Caki2 (cell line): ENCODE results near the gene MEGF6. TPM values are rescaled to one million over a fixed set of nuclear protein-coding genes. Genes with fewer than 3 reads are reported as not detected.
A peak's percentile ranks its signal among the peaks of the same experiment; 100 is the strongest.

Source experiments
- DNase-seq: peaks from one replicate; pipeline ENCODE4 v3.0.0-alpha.2; 2015; ENCODE audit warnings: low read depth
- in situ Hi-C: cut with HindIII; loops from 2 replicates; pipeline ENCODE4 v1.10.0; 2016; ENCODE audit warnings: low sequenced_read_pairs, low pct_unique_long_range_greater_than_20kb, mixed read lengths
- total RNA-seq: library from RNA; depleted of rRNA; stranded (reverse); fragments of >200 nt; shearing (Covaris generic); gene quantifications from 2 replicates; pipeline ENCODE4 v1.2.3, GENCODE V29; 2014; ENCODE audit warnings: low replicate concordance

Gene MEGF6
- total RNA-seq, 1 experiment from 2014 or later, result 21.0 TPM

GRCh38 chr1:3552751-3553150 is 58.6 kb downstream of the MEGF6 start:
- in situ Hi-C loops, result no loop called here
- no peak for DNase-seq

GRCh38 chr1:3552176-3552575 is 59.1 kb downstream of the MEGF6 start:
- DNase-seq, result no peak
- in situ Hi-C loops, result no loop called here

- in situ Hi-C loops, result no loop called here
- DNase-seq, result no peak
Observed at GRCh38 chr1:3551711-3552110, 59.6 kb downstream of the MEGF6 start.

- in situ Hi-C loops, result no loop called here
- no peak for DNase-seq
Observed at GRCh38 chr1:3551290-3551678, 60.0 kb downstream of the MEGF6 start.

GRCh38 chr1:3550511-3551289 is 60.6 kb downstream of the MEGF6 start:
- in situ Hi-C loops, result no loop called here

GRCh38 chr1:3548895-3549294 is 62.4 kb downstream of the MEGF6 start:
- DNase-seq, result no peak
- in situ Hi-C loops, result loop anchor here (25.0 kb wide), 1 partner anchor 88 kb away; the partner anchor contains the start of gene TPRG1L

More at GRCh38 chr1:3550511-3551289, 60.6 kb downstream of the MEGF6 start:
- DNase-seq, result no peak

- DNase-seq, result no peak
- in situ Hi-C loops, result loop anchor here (25.0 kb wide), 1 partner anchor 89 kb away; the partner anchor contains the start of gene TPRG1L
Observed at GRCh38 chr1:3548156-3548893, 63.0 kb downstream of the MEGF6 start.

GRCh38 chr1:3547055-3548005 is 64.0 kb downstream of the MEGF6 start:
- in situ Hi-C loops, result loop anchor here (25.0 kb wide), 1 partner anchor 90 kb away; the partner anchor contains the start of gene TPRG1L
- DNase-seq, result peak; percentile 16

GRCh38 chr1:3546048-3546384 is 65.3 kb downstream of the MEGF6 start:
- no peak for DNase-seq
- in situ Hi-C loops, result loop anchor here (25.0 kb wide), 1 partner anchor 91 kb away; the partner anchor contains the start of gene TPRG1L

GRCh38 chr1:3545363-3546047 is 65.8 kb downstream of the MEGF6 start:
- in situ Hi-C loops, result loop anchor here (25.0 kb wide), 1 partner anchor 92 kb away; the partner anchor contains the start of gene TPRG1L
- no peak for DNase-seq

GRCh38 chr1:3544040-3544977 is 67.0 kb downstream of the MEGF6 start:
- DNase-seq, result no peak
- in situ Hi-C loops, result loop anchor here (25.0 kb wide), 1 partner anchor 93 kb away; the partner anchor contains the start of gene TPRG1L

GRCh38 chr1:3543076-3544039 is 68.0 kb downstream of the MEGF6 start:
- peak; percentile 54 for DNase-seq
- in situ Hi-C loops, result loop anchor here (25.0 kb wide), 1 partner anchor 94 kb away; the partner anchor contains the start of gene TPRG1L

GRCh38 chr1:3542676-3543075 is 68.6 kb downstream of the MEGF6 start:
- no peak for DNase-seq
- in situ Hi-C loops, result loop anchor here (25.0 kb wide), 1 partner anchor 95 kb away; the partner anchor contains the start of gene TPRG1L

GRCh38 chr1:3541936-3542335 is 69.4 kb downstream of the MEGF6 start:
- no peak for DNase-seq
- in situ Hi-C loops, result loop anchor here (25.0 kb wide), 1 partner anchor 95 kb away; the partner anchor contains the start of gene TPRG1L

GRCh38 chr1:3541465-3541864 is 69.8 kb downstream of the MEGF6 start:
- in situ Hi-C loops, result loop anchor here (25.0 kb wide), 1 partner anchor 96 kb away; the partner anchor contains the start of gene TPRG1L
- DNase-seq, result no peak
